Esophagus muscularis mucosa (tissue), 3 donors: ENCODE measurements around the gene MYCBP2.

Experiments
- CTCF ChIP-seq, 3 experiments: fragments of 200-600 bp in 2 of 3; fragments of 450-650 bp in 1 of 3; sonication (generic) in 2 of 3; IDR thresholded peaks; one replicate each; pipeline ENCODE4 v1.5.1; 2017 to 2019; ENCODE audit warnings: antibody characterized with exemption in 3 of 3, mild to moderate bottlenecking in 2 of 3, moderate library complexity in 1 of 3
- POLR2A ChIP-seq: fragments of 450-650 bp; IDR thresholded peaks from one replicate; pipeline ENCODE4 v1.6.1; 2017; ENCODE audit warnings: antibody characterized with exemption, moderate library complexity, mild to moderate bottlenecking, low read depth
- POLR2AphosphoS5 ChIP-seq, 2 donors: sonication (generic); formaldehyde crosslinking; IDR thresholded peaks; one replicate each; pipeline ENCODE4 v1.6.1; 2017; ENCODE audit warnings: antibody characterized with exemption in 2 of 2

GRCh38 chr13:77373502-77373901, 46.6 kb upstream of the MYCBP2 start:
- TF ChIP-seq CTCF (IDR thresholded peaks at IDR 0.05) (no peak), POLR2A (no peak), POLR2AphosphoS5 (IDR thresholded peaks at IDR 0.05) (no peak)
